Ishikawa (cell line): ENCODE results near the gene AIPL1.

ENCODE experiments used
- CEBPB ChIP-seq: IDR thresholded peaks from 2 replicates; pipeline ENCODE4 v1.6.1; 2012
- CREB1 ChIP-seq: IDR thresholded peaks from 2 replicates; pipeline ENCODE4 v1.6.1; 2012; ENCODE audit warnings: low read depth
- EGR1 ChIP-seq: IDR thresholded peaks from 2 replicates; pipeline ENCODE4 v1.6.1; 2012
- EP300 ChIP-seq: IDR thresholded peaks from 2 replicates; pipeline ENCODE4 v1.6.1; 2012; ENCODE audit warnings: borderline replicate concordance
- FOXM1 ChIP-seq: IDR thresholded peaks from 2 replicates; pipeline ENCODE4 v1.6.1; 2012; ENCODE audit warnings: low read depth, borderline replicate concordance
- NFIC ChIP-seq: IDR thresholded peaks from 2 replicates; pipeline ENCODE4 v1.6.1; 2012
- RAD21 ChIP-seq: IDR thresholded peaks from 2 replicates; pipeline ENCODE4 v1.6.1; 2012; ENCODE audit warnings: low read depth
- TAF1 ChIP-seq: IDR thresholded peaks from 2 replicates; pipeline ENCODE4 v1.6.1; 2012; ENCODE audit warnings: low read depth, mild to moderate bottlenecking
- TCF12 ChIP-seq: IDR thresholded peaks from 2 replicates; pipeline ENCODE4 v1.6.1; 2012; ENCODE audit warnings: low read depth
- TEAD4 ChIP-seq: IDR thresholded peaks from 2 replicates; pipeline ENCODE4 v1.6.1; 2012
- YY1 ChIP-seq: IDR thresholded peaks from 2 replicates; pipeline ENCODE4 v1.6.1; 2012; ENCODE audit warnings: low read depth
- ZBTB7A ChIP-seq: IDR thresholded peaks from 2 replicates; pipeline ENCODE4 v1.6.1; 2012; ENCODE audit warnings: low read depth
- TF ChIP-seq, protein P1 (sequence below): IDR thresholded peaks from 2 replicates; pipeline ENCODE4 v1.6.1; 2012; ENCODE audit warnings: low read depth, mild to moderate bottlenecking
- TF ChIP-seq, protein P2 (sequence below): IDR thresholded peaks from 2 replicates; pipeline ENCODE4 v1.6.1; 2012
- TF ChIP-seq, protein P3 (sequence below): IDR thresholded peaks from 2 replicates; pipeline ENCODE4 v1.6.1; 2012

AIPL1 gene

GRCh38 chr17:6408735-6409134, 26.2 kb downstream of the AIPL1 start:
- TF ChIP-seq ZBTB7A: no peak
- no peak for TF ChIP-seq NFIC

GRCh38 chr17:6408276-6408675, 26.6 kb downstream of the AIPL1 start:
- TF ChIP-seq RAD21: no peak
- TF ChIP-seq, protein P1, sequence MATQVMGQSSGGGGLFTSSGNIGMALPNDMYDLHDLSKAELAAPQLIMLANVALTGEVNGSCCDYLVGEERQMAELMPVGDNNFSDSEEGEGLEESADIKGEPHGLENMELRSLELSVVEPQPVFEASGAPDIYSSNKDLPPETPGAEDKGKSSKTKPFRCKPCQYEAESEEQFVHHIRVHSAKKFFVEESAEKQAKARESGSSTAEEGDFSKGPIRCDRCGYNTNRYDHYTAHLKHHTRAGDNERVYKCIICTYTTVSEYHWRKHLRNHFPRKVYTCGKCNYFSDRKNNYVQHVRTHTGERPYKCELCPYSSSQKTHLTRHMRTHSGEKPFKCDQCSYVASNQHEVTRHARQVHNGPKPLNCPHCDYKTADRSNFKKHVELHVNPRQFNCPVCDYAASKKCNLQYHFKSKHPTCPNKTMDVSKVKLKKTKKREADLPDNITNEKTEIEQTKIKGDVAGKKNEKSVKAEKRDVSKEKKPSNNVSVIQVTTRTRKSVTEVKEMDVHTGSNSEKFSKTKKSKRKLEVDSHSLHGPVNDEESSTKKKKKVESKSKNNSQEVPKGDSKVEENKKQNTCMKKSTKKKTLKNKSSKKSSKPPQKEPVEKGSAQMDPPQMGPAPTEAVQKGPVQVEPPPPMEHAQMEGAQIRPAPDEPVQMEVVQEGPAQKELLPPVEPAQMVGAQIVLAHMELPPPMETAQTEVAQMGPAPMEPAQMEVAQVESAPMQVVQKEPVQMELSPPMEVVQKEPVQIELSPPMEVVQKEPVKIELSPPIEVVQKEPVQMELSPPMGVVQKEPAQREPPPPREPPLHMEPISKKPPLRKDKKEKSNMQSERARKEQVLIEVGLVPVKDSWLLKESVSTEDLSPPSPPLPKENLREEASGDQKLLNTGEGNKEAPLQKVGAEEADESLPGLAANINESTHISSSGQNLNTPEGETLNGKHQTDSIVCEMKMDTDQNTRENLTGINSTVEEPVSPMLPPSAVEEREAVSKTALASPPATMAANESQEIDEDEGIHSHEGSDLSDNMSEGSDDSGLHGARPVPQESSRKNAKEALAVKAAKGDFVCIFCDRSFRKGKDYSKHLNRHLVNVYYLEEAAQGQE: no peak
- TF ChIP-seq, protein P2, sequence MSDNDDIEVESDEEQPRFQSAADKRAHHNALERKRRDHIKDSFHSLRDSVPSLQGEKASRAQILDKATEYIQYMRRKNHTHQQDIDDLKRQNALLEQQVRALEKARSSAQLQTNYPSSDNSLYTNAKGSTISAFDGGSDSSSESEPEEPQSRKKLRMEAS: no peak
- no peak for TF ChIP-seq CREB1
- TF ChIP-seq TEAD4: no peak
- no peak for TF ChIP-seq TAF1
- TF ChIP-seq CEBPB: no peak
- TF ChIP-seq YY1: no peak
- TF ChIP-seq NFIC: no peak
- TF ChIP-seq ZBTB7A: no peak
- TF ChIP-seq EGR1: no peak
- TF ChIP-seq EP300: no peak
- TF ChIP-seq TCF12: no peak
- TF ChIP-seq, protein P3, sequence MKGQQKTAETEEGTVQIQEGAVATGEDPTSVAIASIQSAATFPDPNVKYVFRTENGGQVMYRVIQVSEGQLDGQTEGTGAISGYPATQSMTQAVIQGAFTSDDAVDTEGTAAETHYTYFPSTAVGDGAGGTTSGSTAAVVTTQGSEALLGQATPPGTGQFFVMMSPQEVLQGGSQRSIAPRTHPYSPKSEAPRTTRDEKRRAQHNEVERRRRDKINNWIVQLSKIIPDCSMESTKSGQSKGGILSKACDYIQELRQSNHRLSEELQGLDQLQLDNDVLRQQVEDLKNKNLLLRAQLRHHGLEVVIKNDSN: no peak
- TF ChIP-seq FOXM1: no peak

- no peak for TF ChIP-seq CEBPB
- no peak for TF ChIP-seq ZBTB7A
- TF ChIP-seq, protein P1: no peak
- no peak for TF ChIP-seq TAF1
- no peak for TF ChIP-seq EGR1
- TF ChIP-seq, protein P2: no peak
- no peak for TF ChIP-seq TEAD4
- TF ChIP-seq, protein P3: no peak
Observed at GRCh38 chr17:6402258-6402657, 32.7 kb downstream of the AIPL1 start.

- TF ChIP-seq FOXM1 (no peak), EP300 (no peak), TAF1 (no peak), RAD21 (no peak), NFIC (no peak), CREB1 (no peak), TEAD4 (no peak), CEBPB (no peak), ZBTB7A (no peak), TCF12 (no peak), YY1 (no peak), EGR1 (no peak)
- TF ChIP-seq, protein P1: no peak
- TF ChIP-seq, protein P2: no peak
- TF ChIP-seq, protein P3: no peak
Observed at GRCh38 chr17:6398955-6399354, 36.0 kb downstream of the AIPL1 start.

- TF ChIP-seq YY1: no peak
- no peak for TF ChIP-seq FOXM1
- no peak for TF ChIP-seq RAD21
- TF ChIP-seq, protein P3: no peak
- no peak for TF ChIP-seq ZBTB7A
- TF ChIP-seq TCF12: no peak
- no peak for TF ChIP-seq TEAD4
- TF ChIP-seq TAF1: no peak
Observed at GRCh38 chr17:6394055-6394606, 40.8 kb downstream of the AIPL1 start.
